HEK293T (cell line): ENCODE measurements around the gene BRAT1.

Experiments used
- ELF4 ChIP-seq: fragments of 450-650 bp; IDR thresholded peaks from 2 replicates; pipeline ENCODE4 v1.6.1; 2017; ENCODE audit warnings: antibody characterized with exemption
- SP1 ChIP-seq: fragments of 450-650 bp; IDR thresholded peaks from 2 replicates; pipeline ENCODE4 v1.6.1; 2017
- SUZ12 ChIP-seq: fragments of 450-650 bp; IDR thresholded peaks from 2 replicates; pipeline ENCODE4 v1.6.1; 2016; ENCODE audit warnings: mild to moderate bottlenecking
- ZNF384 ChIP-seq: fragments of 450-650 bp; IDR thresholded peaks from 2 replicates; pipeline ENCODE4 v1.6.1; 2016

GRCh38 chr7:2516194-2516555, 39.1 kb downstream of the BRAT1 start:
- no peak for TF ChIP-seq SP1
- TF ChIP-seq ZNF384: no peak
- no peak for TF ChIP-seq SUZ12
- TF ChIP-seq ELF4: no peak
